ENCODE results near the gene COMT.

The COMT gene

DNA sequence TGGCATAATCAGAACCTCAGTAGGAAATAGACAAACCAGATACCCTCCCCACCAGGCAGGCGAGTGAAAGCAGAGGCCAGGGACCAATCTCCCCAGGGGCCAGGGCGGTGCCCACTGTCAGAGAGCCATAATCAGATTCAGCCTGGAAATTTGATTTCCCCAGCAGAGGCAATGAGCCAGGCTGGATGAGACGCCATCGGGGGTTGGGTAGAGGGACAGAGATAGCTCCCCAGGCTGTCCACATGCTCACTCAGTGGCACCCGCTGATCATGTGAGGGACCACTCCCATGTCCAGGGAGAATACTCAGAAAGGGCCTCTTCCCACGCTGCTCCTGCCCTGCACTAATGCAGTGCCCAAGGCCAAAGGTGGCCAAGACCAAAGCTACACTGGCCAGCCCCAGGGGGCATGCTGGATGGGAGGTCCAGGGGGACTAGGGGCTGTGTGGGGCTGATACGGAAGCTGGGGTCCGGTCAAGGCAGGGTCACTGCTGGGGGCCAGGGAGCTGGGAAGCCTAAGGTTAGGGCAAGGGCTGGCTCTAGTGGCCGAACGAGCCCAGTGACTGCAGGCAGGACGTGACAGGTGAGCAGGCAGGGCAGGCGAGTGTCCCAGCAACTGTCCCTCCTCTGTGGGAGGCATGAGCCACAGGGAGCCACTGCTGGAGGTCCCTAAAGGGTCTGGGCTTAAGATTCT, 55.3 kb downstream of the COMT start:
- DNase-seq = no peak

DNA sequence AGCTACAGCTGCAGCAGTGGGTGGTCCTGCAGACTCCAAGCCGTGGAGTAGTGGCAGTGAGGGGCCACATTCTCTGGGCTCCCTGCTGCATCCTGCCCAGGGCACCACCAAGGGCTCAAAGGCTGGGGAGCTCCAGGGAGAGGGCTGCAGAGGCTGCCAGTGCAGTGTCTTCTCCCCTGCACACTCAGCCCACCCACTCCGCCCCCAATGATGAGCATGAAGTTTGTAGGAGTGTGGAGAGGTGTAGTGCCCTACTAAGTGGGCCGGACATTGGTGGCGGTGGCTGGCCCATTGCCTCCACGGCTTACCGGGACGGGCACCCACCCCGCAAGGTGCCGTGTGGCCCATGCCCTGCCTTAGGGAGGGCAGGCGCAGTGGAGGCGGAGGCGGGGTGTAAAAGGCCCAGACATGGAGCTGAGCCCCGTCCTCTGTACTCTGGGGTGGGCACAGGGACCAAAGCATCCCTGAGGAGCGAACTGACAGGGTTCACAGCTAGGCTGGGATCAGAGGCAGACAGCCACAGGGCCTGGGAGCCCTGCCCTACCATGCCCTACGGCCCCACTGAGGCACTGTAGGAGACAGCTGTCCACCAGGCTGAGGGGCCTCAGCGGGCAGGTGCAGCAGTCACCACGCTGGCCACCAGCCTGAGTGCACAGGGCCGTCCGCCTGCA, 56.1 kb downstream of the COMT start:
- no peak for DNase-seq

DNA sequence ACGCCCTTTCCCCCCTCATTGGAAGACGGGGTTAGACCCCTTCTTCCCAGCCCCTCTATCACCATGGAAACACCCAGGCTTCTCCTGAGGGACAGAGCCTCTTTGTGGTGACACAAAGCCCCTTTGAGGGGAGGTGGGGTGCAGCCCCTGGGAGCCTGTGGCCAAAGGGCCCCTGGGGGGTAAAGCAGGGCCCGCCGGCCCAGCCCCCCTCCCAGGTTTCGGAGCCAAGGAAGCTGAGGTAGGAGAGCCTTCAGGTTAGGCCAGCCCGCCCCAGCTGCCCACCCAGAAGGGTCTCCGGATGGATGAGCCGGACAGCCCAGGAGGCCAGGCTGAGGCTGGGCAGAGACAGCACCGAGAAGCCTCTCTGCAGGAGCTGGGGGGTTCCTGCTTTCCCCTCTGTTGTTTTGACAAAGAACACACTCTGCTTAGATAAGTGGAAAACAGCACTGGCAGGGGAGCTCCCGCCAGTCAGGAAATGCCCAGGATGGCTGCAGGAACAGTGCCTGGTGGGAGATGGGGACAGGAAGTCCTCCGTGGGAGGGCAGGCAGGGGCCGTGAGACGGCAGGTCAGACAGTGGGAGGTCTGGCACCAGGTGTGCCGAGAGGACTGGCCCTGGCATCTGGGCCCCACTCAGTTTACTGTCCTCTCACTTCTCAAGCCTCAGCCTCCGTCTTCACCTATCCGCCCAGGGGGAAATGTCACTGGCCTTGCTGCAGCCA, 56.8 kb downstream of the COMT start:
- no peak for DNase-seq

DNA sequence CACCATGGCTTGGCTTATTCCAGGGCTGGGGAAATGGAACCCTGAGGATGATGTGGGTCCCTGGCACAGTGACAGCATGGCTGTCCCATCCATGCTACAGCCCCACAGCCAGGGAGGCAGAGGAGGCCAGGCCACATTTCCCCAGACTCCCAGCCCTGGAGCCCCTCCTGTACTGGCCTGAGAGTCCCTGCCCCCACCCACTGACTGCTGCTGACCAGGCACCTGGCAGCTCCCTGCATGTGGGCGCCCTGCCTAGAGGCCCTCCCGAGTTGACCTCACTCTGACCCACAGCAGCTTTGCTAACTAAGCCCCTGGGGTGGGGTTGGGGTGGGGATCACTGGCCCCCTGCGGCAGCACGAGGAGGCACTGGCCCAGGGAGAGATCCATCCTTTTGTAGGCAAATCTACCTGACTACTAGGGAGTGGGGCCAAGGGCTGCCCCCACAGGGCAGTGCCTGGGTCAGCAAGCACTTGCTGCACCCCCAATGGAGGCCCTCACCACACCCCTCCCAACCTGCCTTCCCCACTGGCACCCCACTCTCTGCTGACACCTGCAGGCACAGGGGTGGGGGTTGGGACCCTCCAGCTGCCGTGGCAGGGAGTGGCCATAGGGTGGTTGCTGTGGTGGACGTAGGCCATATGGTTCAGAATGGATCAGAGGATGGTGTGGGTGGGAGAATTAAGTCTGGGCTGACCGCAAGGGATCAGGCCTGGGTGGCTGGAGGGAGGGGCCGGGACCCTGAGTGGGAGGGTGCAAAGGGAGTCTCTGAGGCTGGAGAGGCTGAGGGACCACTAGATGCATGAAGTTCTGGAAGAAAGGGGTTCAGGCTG, 57.6 kb downstream of the COMT start:
- no peak for DNase-seq

DNA sequence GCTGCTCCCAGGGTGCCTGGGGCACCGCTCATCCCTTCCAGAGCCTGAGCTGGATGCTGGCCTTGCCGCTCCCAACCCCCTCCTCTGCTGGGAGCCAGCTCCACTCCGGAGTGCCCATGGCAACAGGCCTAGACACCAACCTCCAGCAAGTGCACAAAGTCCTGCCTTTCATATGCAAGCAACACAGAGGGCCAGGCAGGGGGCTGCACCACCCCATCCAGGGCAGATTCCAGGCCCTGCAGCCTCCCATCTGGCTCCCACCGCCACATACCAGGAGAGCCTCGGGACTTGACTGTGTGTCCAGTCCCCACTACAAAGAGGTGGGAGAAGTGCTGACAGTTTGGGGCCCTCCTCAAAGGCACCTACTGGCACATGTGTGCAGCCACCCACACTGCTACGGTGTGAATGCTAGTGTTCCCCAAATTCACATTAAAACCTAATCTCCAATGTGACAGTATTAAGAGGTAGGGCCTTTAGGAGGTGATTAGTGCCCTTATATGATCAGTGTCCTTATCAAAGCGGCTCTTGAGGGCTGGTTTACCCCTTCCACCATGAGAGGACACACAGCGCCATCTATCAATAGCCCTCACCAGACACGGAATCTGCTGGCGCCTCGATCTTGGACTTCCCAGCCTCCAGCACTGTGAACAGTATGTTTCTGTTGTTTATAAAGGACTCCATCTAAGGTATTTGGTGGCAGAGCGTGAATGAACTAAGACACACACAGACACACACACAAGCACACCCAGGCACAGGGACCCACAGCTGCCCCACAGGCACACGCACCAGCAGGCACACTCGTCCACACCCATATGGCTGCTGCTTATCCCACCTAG, 58.9 kb downstream of the COMT start:
- no peak for DNase-seq

DNA sequence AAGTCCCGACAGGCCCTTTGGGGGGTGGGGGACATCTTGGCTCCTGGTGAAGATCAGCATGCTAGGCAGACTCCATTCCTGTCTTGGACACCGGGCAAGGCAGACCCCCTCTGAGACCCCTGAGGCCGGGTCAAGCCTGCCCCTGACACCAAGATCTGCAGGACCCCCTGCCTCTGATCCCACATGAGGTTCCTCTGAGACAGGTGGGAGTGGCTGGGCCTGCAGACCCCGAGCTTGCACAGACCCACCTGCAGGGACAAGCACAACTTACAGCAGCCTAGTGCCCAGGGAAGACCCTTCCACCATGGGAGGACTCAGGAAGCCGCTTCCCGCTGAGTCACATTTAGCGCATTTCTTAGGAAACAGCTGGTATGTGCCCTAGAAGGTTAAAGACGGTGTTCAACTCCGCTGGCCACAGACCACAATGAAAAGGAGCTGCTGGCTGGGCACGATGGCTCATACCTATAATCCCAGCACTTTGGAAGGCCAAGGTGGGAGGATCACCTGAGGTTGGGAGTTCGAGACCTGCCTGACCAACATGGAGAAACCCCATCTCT, 59.6 kb downstream of the COMT start:
- no peak for DNase-seq

DNA sequence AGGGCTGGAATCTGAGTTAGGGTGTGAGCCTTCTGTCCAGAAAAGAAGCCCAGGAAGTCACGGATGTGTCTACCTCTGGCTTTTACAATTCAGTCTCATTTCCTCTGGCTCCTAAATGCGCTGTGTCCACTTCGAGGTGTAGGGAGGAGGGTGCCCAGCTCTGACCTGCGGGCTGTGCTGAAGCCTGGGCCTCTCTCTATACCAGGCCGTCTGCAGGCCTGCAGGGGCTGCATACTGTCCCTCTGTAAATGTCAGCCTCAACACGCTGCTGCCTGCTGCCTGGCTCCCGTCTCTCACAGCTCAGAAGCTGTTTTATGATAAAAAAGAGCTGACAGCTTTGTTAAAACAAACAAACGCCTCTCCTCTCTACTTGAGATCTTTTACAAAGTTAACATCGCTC, 60.6 kb downstream of the COMT start:
- no peak for DNase-seq

DNA sequence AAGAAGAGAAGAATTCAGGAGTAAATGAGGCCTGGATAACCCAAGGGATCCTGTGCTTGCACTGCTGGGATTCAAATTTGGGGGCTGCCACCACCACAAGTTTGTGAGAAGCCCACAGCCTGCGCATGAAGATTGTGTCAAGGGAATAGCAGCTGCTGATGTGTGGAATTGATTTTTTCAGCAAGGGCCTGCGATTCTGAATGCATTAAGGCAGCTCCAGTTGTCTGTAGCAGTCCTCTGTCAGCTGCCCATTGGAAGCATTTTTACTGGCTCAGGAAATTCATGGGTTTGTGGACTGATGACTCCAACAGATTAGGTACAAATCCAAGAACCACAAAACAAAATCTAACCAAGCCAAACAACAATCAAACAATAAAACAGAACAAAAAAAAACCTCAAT, 61.1 kb downstream of the COMT start:
- DNase-seq = no peak

DNA sequence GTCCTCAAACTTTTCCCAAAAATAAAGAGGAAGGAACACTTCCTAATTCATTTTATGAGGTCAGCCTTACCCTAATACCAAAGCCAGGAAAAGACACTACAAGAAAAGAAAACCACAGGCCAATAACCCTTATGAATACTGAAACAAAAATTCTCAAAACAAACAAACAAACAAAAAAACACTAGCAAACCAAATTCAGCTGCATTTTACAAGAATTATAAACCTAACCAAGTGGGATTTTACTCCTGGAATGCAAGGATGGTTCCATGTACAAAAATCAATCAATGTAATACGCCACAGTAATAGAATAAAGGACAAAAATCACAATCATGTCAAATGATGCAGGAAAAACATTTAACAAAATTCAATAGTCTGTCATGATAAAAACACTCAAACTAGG, 61.7 kb downstream of the COMT start:
- no peak for DNase-seq

DNA sequence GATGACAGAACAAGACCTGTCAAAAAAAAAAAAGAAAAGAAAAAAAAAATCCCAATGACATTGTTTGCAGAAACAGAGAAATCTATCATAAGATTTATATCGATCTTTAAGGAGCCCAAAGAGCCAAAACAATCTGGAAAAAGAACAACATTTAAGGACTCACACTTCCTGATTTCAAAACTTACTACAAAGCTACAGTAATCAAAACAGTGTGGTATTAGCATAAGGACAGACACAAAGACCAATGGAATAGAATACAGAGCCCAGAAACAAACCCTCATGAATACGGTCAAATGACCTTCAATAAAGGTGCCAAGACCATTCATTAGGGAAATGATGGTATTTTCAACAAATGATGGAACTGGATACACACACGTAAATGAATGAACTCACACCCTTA, 62.9 kb downstream of the COMT start:
- DNase-seq = no peak

DNA sequence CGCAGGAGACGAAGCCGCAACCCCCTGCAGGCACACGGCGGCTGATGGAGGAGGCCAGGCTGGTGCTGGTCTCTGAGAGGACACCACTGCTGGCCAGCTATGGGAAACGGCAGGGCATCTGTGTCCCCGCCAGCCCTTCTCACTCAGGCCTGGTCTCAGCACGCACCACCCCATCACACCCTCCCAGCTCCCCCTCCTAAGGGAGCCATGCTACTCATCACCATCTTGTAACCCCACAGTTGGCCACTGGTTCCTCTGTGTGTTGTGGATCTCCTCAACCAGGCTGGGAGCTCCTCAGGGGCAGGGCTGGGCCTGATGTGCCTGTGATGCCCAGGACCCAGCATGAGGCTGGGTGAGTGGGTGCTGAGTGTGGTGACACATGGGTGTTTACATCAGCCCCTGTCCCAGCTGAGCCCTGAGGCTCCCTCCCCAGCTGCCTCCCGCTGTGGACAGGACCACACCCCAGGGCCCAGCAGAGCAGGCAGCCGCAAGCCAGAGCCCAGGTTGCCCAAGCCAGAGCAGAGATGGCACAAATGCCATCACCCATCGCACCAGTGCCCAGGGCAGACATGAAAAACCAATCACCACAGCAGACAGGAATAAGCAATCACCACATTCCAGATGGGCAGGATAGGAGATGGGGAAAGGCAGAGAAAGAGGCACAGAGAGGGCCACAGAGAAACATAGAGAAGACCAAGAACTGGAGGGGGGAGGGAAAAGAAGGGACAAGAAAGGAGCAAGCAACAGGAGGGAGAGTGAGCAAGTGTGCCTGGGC, 66.8 kb downstream of the COMT start:
- DNase-seq = no peak

DNA sequence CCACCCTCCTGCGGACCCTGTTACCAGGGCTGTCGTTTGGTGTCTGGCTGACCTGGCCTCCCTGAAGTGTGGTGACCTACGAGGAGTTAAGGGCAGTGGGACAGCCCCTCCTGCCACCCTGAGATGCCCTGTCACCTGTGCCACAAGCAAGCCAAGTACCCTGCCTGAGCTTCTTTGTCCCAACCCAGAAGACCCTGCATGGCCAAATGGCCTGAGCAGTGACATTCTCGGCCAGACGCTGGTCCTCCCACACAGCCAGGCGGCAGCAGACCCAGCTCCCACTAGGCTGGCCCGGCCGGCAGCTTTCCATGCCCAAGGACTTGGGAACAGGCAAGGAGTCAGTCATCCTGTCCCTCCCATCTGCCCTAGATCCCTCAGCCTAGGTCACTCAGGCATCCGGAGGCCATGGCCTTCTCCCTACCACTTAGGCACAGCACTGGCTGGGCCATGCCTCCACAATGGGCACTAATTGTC, 67.5 kb downstream of the COMT start:
- DNase-seq = no peak

DNA sequence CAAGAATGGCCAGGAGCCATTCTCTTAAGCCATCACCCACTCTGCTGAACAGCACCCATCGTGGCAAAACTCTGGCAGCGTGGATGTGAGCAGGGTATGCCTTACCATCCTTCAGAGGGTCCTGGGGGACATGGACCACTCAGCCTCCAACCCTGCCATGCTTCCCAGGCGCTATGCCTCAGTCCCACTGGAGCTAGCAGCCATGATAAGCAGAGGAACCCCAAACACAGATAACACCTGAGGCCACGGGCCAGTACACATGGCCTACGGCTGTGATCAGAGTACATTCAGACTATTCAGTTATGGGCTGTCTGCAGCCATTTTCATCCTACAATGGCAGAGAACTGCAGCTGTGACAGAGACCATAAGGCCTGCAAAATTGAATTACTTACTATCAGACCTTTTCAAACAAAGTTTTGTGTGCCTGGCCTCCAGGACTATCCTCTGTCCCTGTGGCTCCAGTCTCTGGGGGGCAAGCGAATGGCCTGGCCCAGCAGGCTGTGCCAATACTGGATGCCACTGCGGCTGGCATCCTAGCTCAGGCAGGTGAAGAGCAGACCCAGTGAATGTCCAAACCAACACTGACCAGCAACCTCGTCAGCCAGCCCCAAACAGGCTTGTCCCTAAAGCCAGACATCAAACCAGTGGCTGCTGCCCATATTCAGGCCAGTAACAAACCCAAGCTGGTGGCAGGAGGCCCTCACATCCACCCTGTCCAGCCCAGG, 68.2 kb downstream of the COMT start:
- no peak for DNase-seq

DNA sequence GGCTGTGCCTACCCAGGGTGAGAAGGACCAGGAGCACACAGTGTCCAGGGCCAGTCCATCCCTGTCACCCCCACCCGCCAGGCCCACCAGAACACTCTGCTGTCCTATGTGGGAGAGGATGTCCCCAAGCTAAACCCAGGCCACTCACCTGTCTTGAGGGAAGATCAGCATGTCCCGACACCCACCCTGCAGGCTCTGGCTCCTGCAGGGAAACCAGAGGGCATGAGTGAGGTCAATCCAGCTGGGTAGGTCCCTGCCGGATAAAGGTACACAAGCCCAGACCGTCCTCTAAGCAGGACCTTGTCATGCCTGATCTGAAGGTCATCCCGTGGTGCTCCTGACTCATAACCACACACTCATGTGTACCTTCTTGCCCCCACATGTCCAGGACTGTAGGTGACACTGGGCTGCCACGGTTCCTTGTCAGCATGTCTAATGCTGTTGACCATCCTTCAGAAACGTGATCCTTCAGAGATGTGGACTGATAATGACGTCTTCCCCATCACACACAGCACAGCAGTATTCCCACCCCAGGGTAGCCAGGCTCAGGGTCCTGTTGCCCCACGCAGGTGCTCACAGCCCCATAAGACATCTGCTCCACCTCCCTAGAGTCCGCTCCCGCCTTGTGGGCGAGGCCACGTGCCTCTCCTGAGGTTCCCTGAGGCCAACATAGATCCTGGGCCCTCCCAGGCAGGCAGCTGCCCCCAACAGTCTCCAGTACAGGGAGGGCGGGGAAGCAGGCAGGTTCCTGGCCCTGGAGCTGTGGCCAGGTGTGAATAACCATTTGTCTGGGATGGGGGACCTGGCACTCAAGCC, 68.9 kb downstream of the COMT start:
- DNase-seq = no peak

DNA sequence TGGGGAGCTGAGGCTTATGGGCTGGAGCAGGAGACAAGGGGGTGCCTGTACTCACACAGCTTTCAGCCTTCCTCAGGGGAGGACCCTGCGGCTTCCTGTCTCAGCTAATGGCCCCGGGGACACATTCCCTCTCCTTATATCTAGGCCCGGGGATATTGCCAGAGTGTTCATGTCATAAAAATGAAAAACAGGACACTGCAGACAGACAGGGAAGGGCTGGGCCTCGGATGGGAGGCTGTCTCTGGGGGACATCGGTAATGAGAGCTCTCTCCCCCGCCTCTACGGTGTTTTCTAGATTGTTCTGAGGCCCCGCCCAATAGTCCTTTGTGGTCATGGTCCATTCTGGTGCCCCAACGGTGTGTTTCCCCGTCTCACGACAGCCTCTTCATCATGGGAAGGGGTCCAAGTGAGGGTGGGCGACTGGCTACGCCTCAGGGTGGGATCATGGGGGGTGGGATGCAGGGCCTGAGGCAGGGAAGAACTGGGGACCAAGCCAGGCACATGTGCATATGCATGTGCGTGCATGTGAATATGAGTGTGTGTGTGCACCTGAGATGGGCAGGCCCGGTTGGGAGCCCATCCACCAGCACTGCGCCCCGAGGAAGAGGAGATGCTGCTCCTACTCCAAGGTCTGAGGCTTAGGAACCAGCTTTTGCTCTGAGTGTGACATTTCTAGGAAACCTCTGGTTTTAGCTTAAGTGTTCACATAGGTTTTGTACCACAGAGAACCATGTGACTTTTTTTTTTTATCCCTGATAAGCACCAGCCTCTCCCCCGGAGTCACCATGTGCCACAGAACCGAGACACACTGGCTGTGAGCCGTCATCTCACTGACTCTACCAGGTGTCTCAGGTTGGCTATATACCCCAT, 69.8 kb downstream of the COMT start:
- no peak for DNase-seq

DNA sequence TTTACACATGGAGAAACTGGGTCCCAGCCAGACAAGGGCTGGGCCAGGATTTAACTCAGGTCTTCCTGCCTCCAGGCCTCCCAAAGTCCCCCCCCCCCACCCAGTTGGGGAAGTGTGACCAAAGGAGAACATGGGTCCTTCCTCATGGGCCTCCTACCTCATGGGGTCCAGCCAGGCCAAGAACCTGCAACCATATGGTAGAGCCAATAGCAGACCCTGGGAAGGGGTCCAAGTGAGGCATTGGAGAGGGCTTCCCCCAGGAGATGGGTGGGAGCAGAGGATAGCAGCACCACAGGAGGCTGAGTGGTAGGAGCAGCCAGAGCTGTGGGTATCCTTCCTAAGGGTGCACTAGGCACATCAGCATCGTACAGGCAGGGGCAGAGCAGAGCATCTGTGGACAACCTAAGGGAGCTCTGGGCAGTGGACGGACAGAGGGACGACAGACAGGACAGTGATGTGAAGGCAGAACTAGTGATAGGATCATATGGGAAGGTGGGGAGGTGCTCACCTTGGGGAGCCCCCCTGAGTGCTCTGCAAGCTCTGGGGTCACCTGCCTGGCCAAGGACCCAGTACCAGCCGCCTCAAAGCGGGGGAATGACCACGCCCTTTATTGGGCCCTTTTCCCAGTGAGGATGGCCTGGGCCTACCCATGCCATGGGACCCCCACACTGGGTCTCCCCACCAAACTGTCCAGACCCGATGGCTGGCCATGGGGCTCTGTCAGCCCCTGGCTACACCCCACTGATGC, 70.6 kb downstream of the COMT start:
- DNase-seq = no peak

DNA sequence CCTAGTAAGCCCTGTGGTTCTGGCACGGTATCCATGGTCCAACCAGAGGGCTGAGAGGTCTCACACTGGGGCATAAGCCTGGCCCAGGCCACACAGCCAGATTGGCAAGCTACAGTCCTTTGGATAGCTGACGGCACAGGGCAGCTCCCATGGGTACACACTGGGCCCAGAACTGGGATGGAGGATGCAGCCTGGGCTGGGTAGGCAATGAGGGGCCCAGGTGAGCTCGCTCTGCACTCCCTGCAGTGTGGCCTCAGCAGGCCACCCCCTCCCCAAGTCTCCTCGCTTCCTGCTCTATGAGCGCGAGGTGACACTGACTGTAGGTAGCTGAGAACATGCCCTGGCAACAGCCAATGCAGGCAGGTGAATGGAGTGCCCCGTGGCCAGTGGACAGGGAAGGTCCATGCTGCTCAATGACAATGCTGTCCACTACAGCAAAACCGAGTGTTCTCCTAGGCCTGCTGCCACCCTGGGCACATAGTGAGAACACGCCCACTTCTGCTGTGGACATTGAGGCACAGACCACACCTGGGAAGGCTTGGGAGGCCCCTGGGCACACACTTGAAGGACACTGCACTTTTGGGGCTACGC, 71.3 kb downstream of the COMT start:
- no peak for DNase-seq
